ENCODE measurements around the gene TMEM45A.
"Not testable (repeated sequence)": the region's sequence is repeated elsewhere in the genome, so short reads cannot be mapped to it uniquely, and the experiment has no call there.

Gene TMEM45A, protein sequence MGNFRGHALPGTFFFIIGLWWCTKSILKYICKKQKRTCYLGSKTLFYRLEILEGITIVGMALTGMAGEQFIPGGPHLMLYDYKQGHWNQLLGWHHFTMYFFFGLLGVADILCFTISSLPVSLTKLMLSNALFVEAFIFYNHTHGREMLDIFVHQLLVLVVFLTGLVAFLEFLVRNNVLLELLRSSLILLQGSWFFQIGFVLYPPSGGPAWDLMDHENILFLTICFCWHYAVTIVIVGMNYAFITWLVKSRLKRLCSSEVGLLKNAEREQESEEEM

DNA sequence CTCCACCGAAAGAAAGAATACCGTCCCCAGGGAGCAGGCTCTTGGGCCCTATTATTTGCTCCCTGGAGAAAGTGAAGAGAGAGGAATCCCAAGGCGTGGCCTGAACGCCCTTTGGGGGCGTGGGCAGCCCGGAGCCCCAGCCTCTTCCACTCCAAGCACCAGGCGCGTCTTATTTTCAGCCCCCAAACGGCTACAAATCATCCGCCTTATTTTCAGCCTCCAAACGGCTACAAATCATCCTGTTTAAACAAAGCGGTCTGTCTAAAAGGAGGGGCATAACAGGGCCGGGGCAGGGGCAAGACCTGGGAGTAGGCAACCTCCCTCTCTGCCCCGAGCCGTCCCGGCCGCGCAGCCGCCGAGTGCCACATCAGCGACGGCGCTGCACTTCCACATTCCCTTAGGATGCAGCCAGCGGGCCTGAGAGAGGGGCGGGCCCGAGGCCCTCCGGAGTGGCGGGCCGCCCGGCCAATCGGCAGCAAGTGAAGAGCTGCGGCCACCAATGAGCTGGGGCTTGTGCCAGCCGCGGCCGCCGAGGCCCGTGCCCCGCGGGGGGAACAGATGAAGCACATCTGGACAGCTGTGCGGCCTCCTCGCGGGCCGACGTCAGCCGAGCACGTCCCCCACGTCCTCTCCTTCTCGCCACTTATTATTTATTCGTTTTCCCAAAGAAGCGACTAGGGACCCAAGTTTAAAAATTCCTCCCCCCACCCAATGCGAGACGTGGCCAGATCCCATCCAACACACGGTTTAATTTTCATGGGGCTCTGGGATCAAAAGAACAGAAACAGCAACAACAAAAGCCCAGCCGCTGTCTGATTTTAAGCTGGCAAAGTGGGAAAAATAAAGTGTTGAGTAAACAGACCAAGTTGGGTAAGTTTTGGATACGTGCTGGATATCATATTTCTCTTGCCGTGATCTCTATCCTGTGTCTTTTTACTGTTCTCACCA, at the start of gene TMEM45A:
Gene TMEM45A (plus strand): TSS at position 561 of the 948 bp plus-strand sequence. CDS start 62,593 bp downstream, outside the sequence.
- peak; percentile 99 for ATAC-seq
- TF ChIP-seq ZNF70 (CRISPR knock-in tag; IDR thresholded peaks at IDR 0.05) (no peak), ZFP30 (CRISPR knock-in tag; IDR thresholded peaks at IDR 0.05) (no peak), POU6F1 (CRISPR knock-in tag; IDR thresholded peaks at IDR 0.05; ENCODE audit: borderline replicate concordance, low read depth) (no peak), RARB (CRISPR knock-in tag; IDR thresholded peaks at IDR 0.05) (no peak), TCF4 (CRISPR knock-in tag; IDR thresholded peaks at IDR 0.05; ENCODE audit: borderline replicate concordance) (peak; percentile 49; the same call in 1 of the 2 replicates), PPARA (CRISPR knock-in tag; IDR thresholded peaks at IDR 0.05; ENCODE audit: borderline replicate concordance) (no peak), ZFP3 (CRISPR knock-in tag; IDR thresholded peaks at IDR 0.05) (0 out of 2 replicates have a peak, but pooled peaks have one; percentile 40), TSHZ2 (CRISPR knock-in tag; IDR thresholded peaks at IDR 0.05) (no peak), ARNTL (CRISPR knock-in tag; IDR thresholded peaks at IDR 0.05; ENCODE audit: borderline replicate concordance, low read depth) (no peak), ESRRG (CRISPR knock-in tag; IDR thresholded peaks at IDR 0.05) (no peak)

DNA sequence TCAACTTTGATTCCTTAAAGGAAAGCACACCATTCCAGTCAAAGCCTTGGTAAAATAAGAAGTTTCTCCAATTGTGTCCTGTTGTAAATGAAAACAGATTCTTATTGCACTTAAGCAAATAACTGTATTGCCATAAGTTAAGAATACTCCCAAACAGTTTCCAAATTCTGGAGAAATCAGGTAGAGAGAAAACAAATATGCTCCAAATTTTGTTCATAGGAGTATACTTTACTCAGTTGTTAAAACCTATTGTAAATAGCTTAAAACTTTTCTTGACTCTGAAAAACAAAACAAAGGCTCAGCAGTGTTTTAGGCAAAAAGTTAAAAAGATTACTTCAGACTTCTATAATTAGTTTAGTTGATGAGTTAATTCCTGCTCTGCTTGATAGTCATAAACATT, 48.7 kb upstream of the TMEM45A start:
- ATAC-seq, result no peak
- TF ChIP-seq ISL1 (CRISPR knock-in tag; IDR thresholded peaks at IDR 0.05) (no peak), TCF4 (CRISPR knock-in tag; IDR thresholded peaks at IDR 0.05; ENCODE audit: borderline replicate concordance) (no peak), OSR1 (CRISPR knock-in tag; IDR thresholded peaks at IDR 0.05) (no peak), GLIS3 (CRISPR knock-in tag; IDR thresholded peaks at IDR 0.05) (no peak)

GRCh38 chr3:100447067-100447466, 45.4 kb upstream of the TMEM45A start:
- not testable (repeated sequence) for ATAC-seq

DNA sequence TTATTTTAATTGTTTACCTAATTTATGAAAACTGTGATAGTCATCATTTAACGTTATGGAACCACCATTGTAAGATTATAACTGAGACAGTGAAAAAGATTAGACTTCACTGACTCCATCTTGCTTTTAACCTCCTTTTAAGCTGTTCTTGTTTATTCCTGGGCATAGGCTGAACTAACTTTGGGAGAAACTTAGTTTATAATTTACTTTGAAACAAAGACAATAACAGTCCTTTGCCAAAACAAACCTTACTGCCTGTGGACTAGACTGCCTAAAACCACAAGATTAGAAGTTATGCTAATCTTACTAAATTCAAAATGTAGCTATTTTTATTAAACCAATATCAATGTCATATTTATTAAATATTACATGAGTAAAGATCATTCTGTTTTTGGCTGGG, 44.3 kb upstream of the TMEM45A start:
- no peak for ATAC-seq
- no peak for TF ChIP-seq ESRRG (CRISPR knock-in tag; IDR thresholded peaks at IDR 0.05)
- TF ChIP-seq ZNF8 (CRISPR knock-in tag; IDR thresholded peaks at IDR 0.05), result no peak
- no peak for TF ChIP-seq ZC3H10 (CRISPR knock-in tag; IDR thresholded peaks at IDR 0.05)
- no peak for TF ChIP-seq ISL1 (CRISPR knock-in tag; IDR thresholded peaks at IDR 0.05)
- no peak for TF ChIP-seq RARB (CRISPR knock-in tag; IDR thresholded peaks at IDR 0.05)
- no peak for TF ChIP-seq PATZ1 (CRISPR knock-in tag; IDR thresholded peaks at IDR 0.05; ENCODE audit: borderline replicate concordance)

DNA sequence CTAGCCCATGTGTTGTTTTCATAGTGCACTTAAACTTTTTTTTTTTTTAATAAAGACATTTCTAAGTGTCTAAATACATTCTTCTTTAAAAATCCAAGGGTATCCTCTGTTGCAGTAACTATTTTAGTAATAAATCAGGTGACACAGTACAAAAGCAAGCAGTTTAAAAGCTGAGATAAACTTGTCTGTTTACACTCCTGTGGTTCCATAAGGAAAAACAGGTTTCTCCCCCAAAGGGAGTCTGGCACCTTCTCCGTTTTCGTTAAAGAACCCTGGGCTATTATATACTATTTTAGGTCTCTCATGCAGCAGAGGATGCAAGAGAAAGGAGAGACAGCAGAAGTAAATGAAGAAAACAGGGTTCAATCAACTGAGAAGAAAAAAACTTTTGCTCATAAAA, 43.2 kb upstream of the TMEM45A start:
- no peak for TF ChIP-seq ZNF565 (CRISPR knock-in tag; conservative IDR thresholded peaks at IDR 0.05; ENCODE audit: low read depth)
- TF ChIP-seq ESRRG (CRISPR knock-in tag; IDR thresholded peaks at IDR 0.05), result no peak
- TF ChIP-seq ZC3H10 (CRISPR knock-in tag; IDR thresholded peaks at IDR 0.05), result no peak
- TF ChIP-seq CREB5 (CRISPR knock-in tag; IDR thresholded peaks at IDR 0.05; ENCODE audit: low read depth), result no peak
- TF ChIP-seq PATZ1 (CRISPR knock-in tag; IDR thresholded peaks at IDR 0.05; ENCODE audit: borderline replicate concordance), result no peak
- no peak for TF ChIP-seq BACH2 (CRISPR knock-in tag; IDR thresholded peaks at IDR 0.05; ENCODE audit: borderline replicate concordance)
- ATAC-seq, result no peak

Data from SK-N-SH treated with all-trans-retinoic acid at 6 μM for 48 hours (cell line).